ENCODE measurements around the gene PSTK. TPM values are rescaled to one million over a fixed set of nuclear protein-coding genes. Genes with fewer than 3 reads are reported as not detected.
A peak's percentile ranks its signal among the peaks of the same experiment; 100 is the strongest.

Gene PSTK
- 1 to 10 TPM; 2.6 to 5.1 (median 4.2) TPM for total RNA-seq (2021; fragmentation: NEBNext Ultra II Directional; extraction: Animal tissue kit (Norgen Biotek cat#: 25700))
- long read RNA-seq, partial matches to known transcripts: 0 of 14 reads
- long read RNA-seq, other reads (novel, unspliced or antisense): 9 of 14 reads

- Mint-ChIP-seq H3K4me1 (ENCODE audit: low read depth) (peaks cover 25% of the 10 kb centered on the region), H3K36me3 (ENCODE audit: low read depth) (no peaks in the 10 kb centered on the region), H3K27ac (peak within 1 kb of the TSS; percentile 92), H3K27me3 (ENCODE audit: insufficient read depth) (no peaks in the 10 kb centered on the region), H3K4me3 (peak within 1 kb of the TSS; percentile 90), H3K9me3 (no peaks in the 10 kb centered on the region)
- DNase-seq: peak; percentile 88
- TF ChIP-seq CTCF (IDR thresholded peaks at IDR 0.05): peak; percentile 92
These were observed at the start of gene PSTK for GRCh38 chr10:122980209-122981065. TSS of gene PSTK (plus strand) at chr10:122980401. CDS start at chr10:122980480, 79 bp downstream.

- no peak for TF ChIP-seq CTCF (IDR thresholded peaks at IDR 0.05)
- Mint-ChIP-seq H3K36me3 (ENCODE audit: low read depth) (peaks cover 25% of the 10 kb centered on the region), H3K27me3 (ENCODE audit: insufficient read depth) (no peaks in the 10 kb centered on the region), H3K4me1 (ENCODE audit: low read depth) (peaks cover 15% of the 10 kb centered on the region; the same call in 1 of the 2 replicates), H3K9me3 (no peaks in the 10 kb centered on the region), H3K4me3 (no peak overlapping the region), H3K27ac (no peak overlapping the region)
- no peak for DNase-seq
These were observed 48.9 kb upstream of the PSTK start for GRCh38 chr10:122931088-122931906.

- Mint-ChIP-seq H3K27me3 (ENCODE audit: insufficient read depth) (no peaks in the 10 kb centered on the region), H3K27ac (peak overlapping the region; percentile 65), H3K9me3 (no peaks in the 10 kb centered on the region), H3K4me3 (peak overlapping the region; percentile 16; the same call in 1 of the 2 replicates), H3K4me1 (ENCODE audit: low read depth) (peaks cover 20% of the 10 kb centered on the region), H3K36me3 (ENCODE audit: low read depth) (peaks cover 29% of the 10 kb centered on the region)
- no peak for TF ChIP-seq CTCF (IDR thresholded peaks at IDR 0.05)
- DNase-seq: no peak
These were observed 40.9 kb upstream of the PSTK start for GRCh38 chr10:122939133-122939855.

GRCh38 chr10:122939856-122940543 is 40.2 kb upstream of the PSTK start:
- Mint-ChIP-seq H3K4me3 (peak overlapping the region; percentile 40; the same call in 1 of the 2 replicates), H3K36me3 (ENCODE audit: low read depth) (peaks cover 23% of the 10 kb centered on the region)

More at GRCh38 chr10:122939856-122940543, 40.2 kb upstream of the PSTK start:
- Mint-ChIP-seq H3K27ac (peak overlapping the region; percentile 64), H3K9me3 (no peaks in the 10 kb centered on the region), H3K27me3 (ENCODE audit: insufficient read depth) (no peaks in the 10 kb centered on the region), H3K4me1 (ENCODE audit: low read depth) (peaks cover 20% of the 10 kb centered on the region)
- DNase-seq: peak; percentile 60
- TF ChIP-seq CTCF (IDR thresholded peaks at IDR 0.05): no peak

Measured in HFFc6 (cell line).